SK-N-SH (cell line): Measurements from ENCODE around the gene ATG9A.

Experiments used
- CTCF ChIP-seq: fragments of 200-600 bp; sonication (generic); IDR thresholded peaks from 2 replicates; pipeline ENCODE4 v1.6.1; 2017; ENCODE audit warnings: antibody characterized with exemption, mild to moderate bottlenecking, moderate library complexity
- EP300 ChIP-seq, 2 experiments: IDR thresholded peaks; 2 replicates each; pipeline versions ENCODE4 v1.4.0 to v1.6.1; 2012; ENCODE audit warnings: borderline replicate concordance in 1 of 2, low read depth in 1 of 2, low read length in 1 of 2
- FOSL2 ChIP-seq: IDR thresholded peaks from 2 replicates; pipeline ENCODE4 v1.4.0; 2012; ENCODE audit warnings: low read depth, mild to moderate bottlenecking, moderate library complexity, borderline replicate concordance
- PBX3 ChIP-seq: IDR thresholded peaks from 2 replicates; pipeline ENCODE4; 2012
- POLR2AphosphoS5 ChIP-seq: IDR thresholded peaks from 2 replicates; pipeline ENCODE4 v1.6.1; 2012; ENCODE audit warnings: low read depth, low read length
- REST ChIP-seq: IDR thresholded peaks from 2 replicates; pipeline ENCODE4 v1.6.1; 2012; ENCODE audit warnings: mild to moderate bottlenecking, low read depth, low read length, moderate library complexity
- RFX5 ChIP-seq: IDR thresholded peaks from 2 replicates; pipeline ENCODE4 v1.6.1; 2012; ENCODE audit warnings: mild to moderate bottlenecking, improper control_type of control experiment, low read length
- RXRA ChIP-seq: IDR thresholded peaks from 2 replicates; pipeline ENCODE4 v1.4.0; 2012; ENCODE audit warnings: low read depth, mild to moderate bottlenecking, borderline replicate concordance
- TAF1 ChIP-seq: IDR thresholded peaks from 2 replicates; pipeline ENCODE4 v1.6.1; 2012; ENCODE audit warnings: low read depth, mild to moderate bottlenecking, low read length, moderate library complexity, borderline replicate concordance
- TCF12 ChIP-seq: IDR thresholded peaks from 2 replicates; pipeline ENCODE4 v1.4.0; 2012
- USF2 ChIP-seq: fragments of 150-350 bp; IDR thresholded peaks from 2 replicates; pipeline ENCODE4 v1.6.1; 2017; ENCODE audit warnings: antibody characterized with exemption, low read length, low read depth, borderline replicate concordance
- YY1 ChIP-seq: IDR thresholded peaks from 2 replicates; pipeline ENCODE4 v1.4.0; 2012; ENCODE audit warnings: low read depth, mild to moderate bottlenecking
- ZBTB33 ChIP-seq: IDR thresholded peaks from 2 replicates; pipeline ENCODE4 v1.4.0; 2012; ENCODE audit warnings: low read depth, borderline replicate concordance

GRCh38 chr2:219205981-219206327, 23.5 kb downstream of the ATG9A start:
- no peak for TF ChIP-seq CTCF
- no peak for TF ChIP-seq TAF1
- TF ChIP-seq FOSL2 = no peak
- no peak for TF ChIP-seq PBX3
- TF ChIP-seq EP300 (IDR thresholded peaks at IDR 0.05; ENCODE audit: borderline replicate concordance in 1 of 2, low read depth in 1 of 2, low read length in 1 of 2) = no peak
- no peak for TF ChIP-seq RXRA
- no peak for TF ChIP-seq YY1
- TF ChIP-seq USF2 = no peak
- TF ChIP-seq POLR2AphosphoS5 = no peak
- no peak for TF ChIP-seq RFX5
- TF ChIP-seq TCF12 = no peak
- no peak for TF ChIP-seq ZBTB33
- no peak for TF ChIP-seq REST
